ENCODE results near the gene PKLR.
"Not testable (repeated sequence)": the region's sequence is repeated elsewhere in the genome, so short reads cannot be mapped to it uniquely, and the experiment has no call there.

Gene PKLR

GRCh38 chr1:155254228-155254713 is 47.0 kb downstream of the PKLR start:
- DNase-seq, result no peak

DNA sequence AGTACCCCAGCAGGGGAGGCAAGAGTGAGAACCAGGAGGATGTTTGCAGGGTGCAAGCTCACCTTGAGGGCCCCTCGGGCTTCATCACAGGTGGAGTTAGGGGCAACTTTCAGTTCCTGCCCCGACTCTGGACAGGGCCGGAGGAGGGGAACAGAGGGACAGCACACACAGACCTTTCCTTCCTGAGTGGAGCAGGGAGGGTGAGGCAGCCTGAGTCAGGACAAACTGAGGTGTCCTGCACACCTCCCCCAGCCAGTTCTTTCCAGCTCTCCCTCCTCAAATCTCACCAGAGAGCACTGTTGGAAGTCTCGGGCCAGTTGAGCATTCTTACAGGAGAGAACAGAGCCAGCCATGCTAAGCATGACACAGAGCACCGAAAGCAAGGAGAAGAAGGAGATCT is 47.4 kb downstream of the PKLR start:
- no peak for DNase-seq

GRCh38 chr1:155253208-155253607 is 48.0 kb downstream of the PKLR start:
- no peak for DNase-seq

DNA sequence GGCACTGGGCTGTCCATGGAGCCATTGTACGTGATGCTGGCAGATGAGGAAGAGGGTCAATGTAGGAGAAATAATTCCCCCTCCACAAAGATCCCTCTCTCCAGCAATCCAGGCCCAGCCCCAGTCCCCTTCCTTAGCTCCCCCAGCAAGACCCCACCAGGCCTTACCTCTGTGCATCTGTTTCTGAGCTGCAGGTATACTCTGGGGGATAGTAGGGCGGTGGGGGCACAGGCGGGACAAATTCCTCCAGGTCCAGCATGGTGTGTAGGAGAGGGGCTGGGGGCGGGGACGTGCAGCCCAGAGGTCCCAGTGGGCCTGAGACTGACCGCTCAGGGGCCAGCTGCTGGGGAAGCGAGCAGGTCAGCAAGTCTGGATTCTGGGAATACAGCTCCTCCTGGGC is 49.7 kb downstream of the PKLR start:
- no peak for DNase-seq

DNA sequence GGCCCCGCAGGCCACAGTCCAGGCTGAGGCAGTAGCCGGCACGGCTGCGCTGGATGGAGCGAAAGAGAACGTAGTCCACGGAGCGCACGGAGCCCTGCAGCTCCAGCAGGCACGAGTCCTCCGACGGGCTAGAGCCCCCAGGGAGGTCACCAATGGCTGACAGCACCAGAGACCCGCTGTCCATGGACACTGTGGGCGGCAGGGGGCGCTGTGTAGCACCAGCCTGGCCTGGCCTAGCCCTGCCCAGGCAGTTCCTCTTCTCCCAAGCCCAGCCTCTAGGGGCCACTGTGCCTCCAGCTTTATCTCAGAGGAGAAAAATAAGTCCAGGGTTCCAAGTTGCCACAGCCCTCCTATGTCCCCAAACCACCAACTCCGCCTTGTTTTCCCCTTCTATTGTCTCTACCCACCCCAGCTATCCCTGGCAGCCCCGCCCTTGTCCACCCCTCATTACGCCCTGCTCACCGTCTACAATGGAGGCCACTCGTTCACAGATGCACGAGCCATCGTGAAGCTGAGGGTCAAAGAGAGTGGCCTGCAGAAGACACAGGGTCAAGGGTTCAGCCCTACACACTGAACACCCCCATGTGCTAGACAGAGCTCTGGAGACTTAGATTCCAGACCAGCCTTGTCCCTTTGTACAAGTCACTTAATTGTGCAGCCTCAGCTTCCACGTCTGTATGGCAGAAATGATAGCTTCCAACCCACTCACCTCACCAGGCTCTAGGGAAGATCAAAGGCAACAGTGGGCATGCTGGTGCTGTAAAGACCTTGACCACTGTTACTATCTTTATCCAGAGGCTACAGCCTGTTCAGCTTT is 50.4 kb downstream of the PKLR start:
- DNase-seq, result peak; percentile 97

- no peak for DNase-seq
These were observed 51.0 kb downstream of the PKLR start for GRCh38 chr1:155250246-155250632.

DNA sequence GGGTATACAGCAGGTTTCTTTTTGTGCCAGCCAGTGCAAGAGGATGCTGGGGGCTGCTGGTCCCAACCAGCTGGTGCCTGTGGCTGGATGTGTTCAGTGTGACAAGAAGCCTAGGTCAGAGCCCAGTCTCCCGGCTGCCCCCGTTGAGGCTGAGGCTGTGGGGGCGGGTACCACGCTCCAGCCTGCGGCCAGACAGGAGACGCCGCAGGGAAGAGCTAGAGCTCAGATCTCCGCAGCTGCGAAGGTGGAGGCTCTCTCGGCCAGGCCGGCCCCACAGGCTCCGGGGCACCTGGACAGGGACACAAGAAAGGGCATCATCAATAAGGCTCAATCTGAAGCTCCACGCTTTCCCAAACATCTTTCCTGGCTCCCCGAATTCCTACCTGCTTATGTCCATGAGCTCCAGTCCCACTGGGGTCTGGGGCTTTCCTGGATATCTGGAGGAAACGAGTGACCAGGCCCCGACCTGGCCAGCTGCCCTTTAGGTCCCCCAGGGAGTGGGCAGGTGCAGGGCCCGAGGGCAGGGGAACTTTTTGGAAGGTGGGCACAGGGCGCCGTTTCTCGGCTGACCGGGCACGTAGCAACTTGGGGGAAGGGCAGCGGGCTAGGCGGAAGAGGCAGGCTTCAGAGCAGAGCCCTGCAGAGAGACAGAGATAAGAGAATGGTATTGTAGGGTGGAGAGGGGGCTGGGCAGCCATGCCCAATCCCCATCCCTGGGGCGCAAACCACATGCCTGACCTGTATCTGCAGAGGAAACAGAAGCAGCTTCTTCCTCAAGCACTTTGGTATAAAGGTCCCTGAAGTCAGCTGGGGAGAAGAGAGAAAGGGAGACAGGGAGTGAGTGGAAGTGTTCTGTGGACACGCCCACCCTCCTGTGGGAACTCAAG is 53.3 kb downstream of the PKLR start:
- no peak for DNase-seq

DNA sequence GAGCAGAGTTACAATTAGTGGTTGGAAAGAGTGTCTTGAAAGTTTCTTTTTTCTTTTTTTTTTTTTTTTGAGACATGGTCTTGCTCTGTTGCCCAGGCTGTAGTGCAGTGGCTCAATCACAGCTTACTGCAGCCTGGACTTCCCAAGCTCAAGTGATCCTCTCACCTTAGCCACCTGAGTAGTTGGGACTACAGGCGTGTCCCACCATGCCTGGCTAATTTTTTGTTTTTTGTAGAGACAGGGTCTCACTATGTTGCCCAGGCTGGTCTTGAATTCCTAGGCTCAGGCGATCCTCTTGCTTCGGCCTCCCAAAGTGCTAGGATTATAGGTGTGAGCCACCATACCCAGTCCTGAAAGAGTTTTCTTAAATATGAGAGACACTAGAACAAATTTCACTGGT is 54.4 kb downstream of the PKLR start:
- DNase-seq, result not testable (repeated sequence)

DNA sequence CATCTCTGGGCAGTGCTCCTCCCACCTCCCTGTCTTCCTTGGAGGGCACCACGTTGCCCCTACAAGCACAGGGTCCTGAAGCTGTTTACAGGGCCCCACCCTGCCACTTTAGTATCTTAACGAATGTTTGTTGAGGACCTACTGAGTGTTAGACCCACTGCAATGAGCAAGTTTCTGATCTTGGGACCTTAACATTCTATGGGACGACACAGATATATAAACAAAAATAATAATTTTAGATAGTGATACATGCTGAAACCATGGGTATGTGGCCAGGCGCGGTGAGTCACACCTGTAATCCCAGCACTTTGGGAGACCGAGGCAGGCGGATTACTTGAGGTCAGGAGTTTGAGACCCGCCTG is 56.1 kb downstream of the PKLR start:
- no peak for DNase-seq

DNA sequence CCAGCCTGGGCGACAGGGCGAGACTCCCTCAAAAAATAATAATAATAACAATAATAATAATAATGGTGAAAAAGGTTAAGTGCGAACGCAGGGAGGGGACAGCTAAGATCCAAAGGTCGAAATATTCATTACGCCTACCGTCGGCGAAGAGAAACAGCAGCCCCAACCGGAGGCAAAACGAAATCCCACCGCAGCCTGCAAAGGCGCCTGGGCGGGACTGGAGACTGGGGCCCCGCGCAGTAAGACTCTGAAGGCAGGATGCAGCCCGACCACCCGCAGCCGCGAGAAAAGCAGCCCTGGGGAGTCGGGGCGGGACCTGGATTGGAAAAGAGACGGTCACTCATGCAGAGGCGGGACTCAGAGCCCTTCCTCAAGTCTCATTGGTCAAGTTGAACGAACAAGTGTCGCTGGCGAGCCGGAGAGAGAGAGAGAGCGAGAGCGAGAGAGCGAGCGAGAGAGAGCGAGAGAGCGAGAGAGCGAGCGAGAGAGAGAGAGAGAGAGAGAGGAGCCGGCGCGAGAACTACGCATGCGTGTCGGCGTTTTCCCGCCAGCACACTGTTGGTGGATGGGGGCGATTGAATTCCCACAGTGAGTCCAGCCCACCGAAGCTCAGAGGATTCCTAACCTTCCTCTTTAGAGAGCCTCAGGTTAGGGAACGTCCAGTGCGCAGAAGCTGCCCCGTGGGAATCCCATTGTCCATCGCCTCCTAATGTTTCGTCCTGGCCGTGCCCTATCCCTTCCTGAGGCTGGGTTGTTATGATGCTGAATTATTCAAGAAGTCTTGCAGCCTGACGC is 56.7 kb downstream of the PKLR start:
- DNase-seq, result peak; percentile 88

GRCh38 chr1:155242805-155243358 is 58.4 kb downstream of the PKLR start:
- DNase-seq, result no peak

- no peak for DNase-seq
These were observed 59.4 kb downstream of the PKLR start for GRCh38 chr1:155241841-155242264.

DNA sequence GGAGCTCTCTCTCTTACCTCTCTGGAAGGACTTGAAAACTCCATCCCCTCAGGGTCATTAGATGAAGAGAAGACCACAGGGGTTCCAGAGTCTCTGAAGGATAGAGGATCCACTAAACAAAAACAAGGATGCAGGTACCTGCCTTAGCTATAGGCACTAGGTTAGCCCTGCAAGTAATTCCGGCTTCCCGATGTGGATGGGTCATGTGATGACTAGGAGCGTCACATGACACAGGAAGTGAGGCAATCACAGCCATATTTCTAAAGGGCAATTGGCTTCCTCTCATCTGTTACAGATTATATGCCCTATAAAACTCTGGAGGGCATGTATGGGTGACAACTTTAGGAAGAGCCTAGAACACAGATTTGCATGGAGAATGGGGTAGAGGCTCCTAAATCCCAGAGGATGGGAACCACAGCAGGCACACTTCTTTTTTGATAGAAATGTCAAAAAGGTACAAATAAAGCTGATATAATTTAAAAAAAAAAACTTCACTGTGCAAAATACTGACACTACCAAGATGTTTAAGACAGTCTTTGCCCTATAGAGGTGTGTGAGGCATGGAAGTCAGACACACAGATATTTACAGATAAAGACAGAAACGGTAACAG is 60.1 kb downstream of the PKLR start:
- peak; percentile 54 for DNase-seq

Data from activated CD8-positive, alpha-beta memory T cell treated with anti-CD3 and anti-CD28 coated beads, Interleukin-2, amount 50 U/mL, for 4 hours (primary cell).